GM19025 (cell line): ENCODE measurements around the gene CCDC40.

Experiments
- ATAC-seq: cut with Tn5 transposase; IDR thresholded peaks from one replicate; pipeline ENCODE4 v1.9.1; 2021; ENCODE audit warnings: mild to moderate bottlenecking, low read depth, moderate library complexity; ENCODE audit not compliant: unreplicated experiment

The CCDC40 gene

GRCh38 chr17:80099291-80100034, 63.0 kb downstream of the CCDC40 start:
- no peak for ATAC-seq

DNA sequence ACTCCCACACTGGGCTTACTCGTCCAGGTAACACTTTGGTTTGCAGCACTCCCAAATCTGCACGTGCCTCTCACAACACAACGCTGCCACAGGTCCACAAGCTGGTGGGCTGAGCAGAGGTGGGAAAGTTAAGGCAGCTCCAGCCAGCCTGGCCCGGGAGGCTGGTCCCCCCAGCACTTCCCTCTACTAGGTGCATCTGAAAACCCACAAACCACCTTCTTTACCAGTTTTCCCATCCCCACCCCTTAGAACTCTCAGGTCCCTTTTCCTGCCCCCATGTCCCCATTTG, 63.5 kb downstream of the CCDC40 start:
- no peak for ATAC-seq

GRCh38 chr17:80101011-80101945, 64.8 kb downstream of the CCDC40 start, which contains the start of gene GAA:
Gene GAA, plus strand, starts transcription at chr17:80101581. Its CDS starts 3,006 bp downstream, at chr17:80104587.
- peak; percentile 78 for ATAC-seq

DNA sequence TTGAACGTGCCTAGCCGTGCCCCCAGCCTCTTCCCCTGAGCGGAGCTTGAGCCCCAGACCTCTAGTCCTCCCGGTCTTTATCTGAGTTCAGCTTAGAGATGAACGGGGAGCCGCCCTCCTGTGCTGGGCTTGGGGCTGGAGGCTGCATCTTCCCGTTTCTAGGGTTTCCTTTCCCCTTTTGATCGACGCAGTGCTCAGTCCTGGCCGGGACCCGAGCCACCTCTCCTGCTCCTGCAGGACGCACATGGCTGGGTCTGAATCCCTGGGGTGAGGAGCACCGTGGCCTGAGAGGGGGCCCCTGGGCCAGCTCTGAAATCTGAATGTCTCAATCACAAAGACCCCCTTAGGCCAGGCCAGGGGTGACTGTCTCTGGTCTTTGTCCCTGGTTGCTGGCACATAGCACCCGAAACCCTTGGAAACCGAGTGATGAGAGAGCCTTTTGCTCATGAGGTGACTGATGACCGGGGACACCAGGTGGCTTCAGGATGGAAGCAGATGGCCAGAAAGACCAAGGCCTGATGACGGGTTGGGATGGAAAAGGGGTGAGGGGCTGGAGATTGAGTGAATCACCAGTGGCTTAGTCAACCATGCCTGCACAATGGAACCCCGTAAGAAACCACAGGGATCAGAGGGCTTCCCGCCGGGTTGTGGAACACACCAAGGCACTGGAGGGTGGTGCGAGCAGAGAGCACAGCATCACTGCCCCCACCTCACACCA, 65.7 kb downstream of the CCDC40 start:
- no peak for ATAC-seq

DNA sequence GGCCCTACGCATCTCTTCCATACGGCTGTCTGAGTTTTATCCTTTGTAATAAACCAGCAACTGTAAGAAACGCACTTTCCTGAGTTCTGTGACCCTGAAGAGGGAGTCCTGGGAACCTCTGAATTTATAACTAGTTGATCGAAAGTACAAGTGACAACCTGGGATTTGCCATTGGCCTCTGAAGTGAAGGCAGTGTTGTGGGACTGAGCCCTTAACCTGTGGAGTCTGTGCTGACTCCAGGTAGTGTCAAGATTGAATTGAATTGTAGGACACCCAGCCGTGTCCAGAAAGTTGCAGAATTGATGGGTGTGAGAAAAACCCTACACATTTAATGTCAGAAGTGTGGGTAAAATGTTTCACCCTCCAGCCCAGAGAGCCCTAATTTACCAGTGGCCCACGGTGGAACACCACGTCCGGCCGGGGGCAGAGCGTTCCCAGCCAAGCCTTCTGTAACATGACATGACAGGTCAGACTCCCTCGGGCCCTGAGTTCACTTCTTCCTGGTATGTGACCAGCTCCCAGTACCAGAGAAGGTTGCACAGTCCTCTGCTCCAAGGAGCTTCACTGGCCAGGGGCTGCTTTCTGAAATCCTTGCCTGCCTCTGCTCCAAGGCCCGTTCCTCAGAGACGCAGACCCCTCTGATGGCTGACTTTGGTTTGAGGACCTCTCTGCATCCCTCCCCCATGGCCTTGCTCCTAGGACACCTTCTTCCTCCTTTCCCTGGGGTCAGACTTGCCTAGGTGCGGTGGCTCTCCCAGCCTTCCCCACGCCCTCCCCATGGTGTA, 66.4 kb downstream of the CCDC40 start:
- no peak for ATAC-seq

GRCh38 chr17:80103449-80104085, 67.1 kb downstream of the CCDC40 start:
- no peak for ATAC-seq

- no peak for ATAC-seq
These were observed 68.0 kb downstream of the CCDC40 start for GRCh38 chr17:80104321-80104955.

DNA sequence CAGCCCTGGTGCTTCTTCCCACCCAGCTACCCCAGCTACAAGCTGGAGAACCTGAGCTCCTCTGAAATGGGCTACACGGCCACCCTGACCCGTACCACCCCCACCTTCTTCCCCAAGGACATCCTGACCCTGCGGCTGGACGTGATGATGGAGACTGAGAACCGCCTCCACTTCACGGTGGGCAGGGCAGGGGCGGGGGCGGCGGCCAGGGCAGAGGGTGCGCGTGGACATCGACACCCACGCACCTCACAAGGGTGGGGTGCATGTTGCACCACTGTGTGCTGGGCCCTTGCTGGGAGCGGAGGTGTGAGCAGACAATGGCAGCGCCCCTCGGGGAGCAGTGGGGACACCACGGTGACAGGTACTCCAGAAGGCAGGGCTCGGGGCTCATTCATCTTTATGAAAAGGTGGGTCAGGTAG, 68.5 kb downstream of the CCDC40 start:
- no peak for ATAC-seq

GRCh38 chr17:80105762-80106161, 69.3 kb downstream of the CCDC40 start:
- no peak for ATAC-seq

GRCh38 chr17:80106176-80106575, 69.7 kb downstream of the CCDC40 start:
- ATAC-seq = no peak

DNA sequence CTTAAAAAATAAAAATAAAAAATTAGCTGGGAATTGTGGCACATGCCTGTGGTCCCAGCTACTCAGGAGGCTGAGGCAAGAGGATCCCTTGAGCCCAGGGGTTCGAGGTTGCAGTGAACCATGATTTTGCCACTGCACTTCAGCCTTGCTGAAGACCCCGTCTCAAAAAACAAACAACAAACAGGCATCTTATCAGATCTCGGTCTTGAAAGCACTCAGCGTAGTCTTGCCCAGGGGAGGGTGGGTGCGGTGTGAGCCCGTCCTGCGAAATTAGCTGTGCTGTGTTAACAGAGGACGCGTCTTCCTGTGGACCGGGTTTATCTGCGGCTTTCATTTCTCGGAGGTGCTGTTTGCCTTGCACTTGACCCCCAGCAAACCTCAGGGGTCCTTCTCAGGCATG, 70.3 kb downstream of the CCDC40 start:
- ATAC-seq = no peak

DNA sequence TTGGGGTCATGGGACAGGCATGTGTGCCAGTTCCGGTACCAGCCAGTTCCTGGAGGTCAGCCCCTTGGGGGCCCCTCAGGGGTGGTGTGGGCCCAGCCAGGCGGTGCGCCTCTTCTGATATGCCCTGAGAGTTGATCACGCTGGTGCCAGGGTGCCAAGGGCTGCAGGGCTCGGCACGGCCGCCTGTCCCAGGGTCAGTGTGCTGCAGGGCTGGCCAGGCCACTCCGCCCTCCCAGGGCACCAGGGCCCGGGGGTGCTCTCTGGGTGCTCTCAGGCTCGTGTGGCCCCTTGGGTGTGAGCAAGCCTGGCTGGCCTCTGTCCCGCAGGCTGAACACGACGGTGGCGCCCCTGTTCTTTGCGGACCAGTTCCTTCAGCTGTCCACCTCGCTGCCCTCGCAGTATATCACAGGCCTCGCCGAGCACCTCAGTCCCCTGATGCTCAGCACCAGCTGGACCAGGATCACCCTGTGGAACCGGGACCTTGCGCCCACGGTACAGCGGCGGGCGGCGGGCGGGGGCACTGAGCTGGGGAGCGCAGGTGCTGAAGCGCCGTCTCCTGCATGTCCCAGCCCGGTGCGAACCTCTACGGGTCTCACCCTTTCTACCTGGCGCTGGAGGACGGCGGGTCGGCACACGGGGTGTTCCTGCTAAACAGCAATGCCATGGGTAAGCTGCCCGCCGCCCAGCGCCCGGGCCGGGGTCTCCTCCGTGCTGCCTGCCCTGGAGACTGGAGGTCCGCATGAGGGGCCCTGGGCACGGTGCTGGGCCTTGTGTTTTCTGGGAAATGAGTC, 71.0 kb downstream of the CCDC40 start:
- no peak for ATAC-seq

DNA sequence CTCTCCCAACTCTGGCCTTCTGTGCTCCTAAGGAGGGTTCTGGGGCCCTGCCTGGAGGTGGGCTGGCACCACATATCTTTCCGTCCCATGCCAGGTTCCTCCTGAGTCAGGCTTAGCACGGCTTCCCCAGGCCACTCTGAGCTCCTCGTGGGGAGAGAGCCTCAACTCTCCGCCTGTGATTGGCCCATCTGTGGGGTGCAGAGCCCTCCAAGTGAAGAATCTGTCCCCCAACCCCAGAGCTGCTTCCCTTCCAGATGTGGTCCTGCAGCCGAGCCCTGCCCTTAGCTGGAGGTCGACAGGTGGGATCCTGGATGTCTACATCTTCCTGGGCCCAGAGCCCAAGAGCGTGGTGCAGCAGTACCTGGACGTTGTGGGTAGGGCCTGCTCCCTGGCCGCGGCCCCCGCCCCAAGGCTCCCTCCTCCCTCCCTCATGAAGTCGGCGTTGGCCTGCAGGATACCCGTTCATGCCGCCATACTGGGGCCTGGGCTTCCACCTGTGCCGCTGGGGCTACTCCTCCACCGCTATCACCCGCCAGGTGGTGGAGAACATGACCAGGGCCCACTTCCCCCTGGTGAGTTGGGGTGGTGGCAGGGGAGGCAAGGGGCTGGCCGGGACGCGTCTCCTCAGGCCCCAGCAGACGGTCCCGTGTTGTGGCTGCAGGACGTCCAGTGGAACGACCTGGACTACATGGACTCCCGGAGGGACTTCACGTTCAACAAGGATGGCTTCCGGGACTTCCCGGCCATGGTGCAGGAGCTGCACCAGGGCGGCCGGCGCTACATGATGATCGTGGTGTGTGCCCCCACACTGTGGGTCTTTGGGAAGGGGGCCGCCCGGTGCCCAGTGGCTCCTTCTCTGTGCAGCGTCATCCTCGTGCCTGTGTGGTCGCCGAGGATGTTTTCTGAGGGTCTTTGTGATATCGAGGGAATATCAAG, 71.9 kb downstream of the CCDC40 start:
- no peak for ATAC-seq

DNA sequence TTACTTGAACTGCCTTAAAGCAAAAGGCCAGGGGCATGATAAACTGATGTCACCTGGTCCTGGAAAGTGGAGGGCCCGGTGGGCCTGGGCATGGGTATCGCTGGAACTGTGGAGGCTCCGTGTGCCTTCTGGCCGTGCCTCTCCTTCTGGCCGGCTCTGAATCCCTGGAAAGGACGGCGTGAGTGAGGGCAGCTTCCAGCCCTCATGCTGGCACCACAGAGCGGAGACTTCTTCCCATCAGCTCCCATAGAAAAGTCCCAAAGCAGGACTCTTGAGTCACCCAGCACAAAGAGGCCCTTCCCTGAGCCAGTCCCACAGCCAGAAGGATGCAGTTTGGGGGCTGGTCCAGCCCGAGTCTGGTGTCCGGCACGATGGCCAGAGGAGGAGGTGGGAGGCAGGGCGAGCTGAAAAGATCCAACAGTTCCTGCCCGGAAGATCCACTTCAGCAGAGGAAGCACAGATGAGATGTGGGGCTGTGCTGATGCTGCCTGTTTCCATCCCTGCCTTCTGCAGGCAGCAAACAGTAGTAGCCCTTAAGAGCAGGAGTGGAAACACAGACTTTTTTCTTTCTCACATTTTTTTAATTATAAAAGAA, 72.7 kb downstream of the CCDC40 start:
- ATAC-seq = no peak

GRCh38 chr17:80109713-80110446, 73.4 kb downstream of the CCDC40 start:
- ATAC-seq = no peak

DNA sequence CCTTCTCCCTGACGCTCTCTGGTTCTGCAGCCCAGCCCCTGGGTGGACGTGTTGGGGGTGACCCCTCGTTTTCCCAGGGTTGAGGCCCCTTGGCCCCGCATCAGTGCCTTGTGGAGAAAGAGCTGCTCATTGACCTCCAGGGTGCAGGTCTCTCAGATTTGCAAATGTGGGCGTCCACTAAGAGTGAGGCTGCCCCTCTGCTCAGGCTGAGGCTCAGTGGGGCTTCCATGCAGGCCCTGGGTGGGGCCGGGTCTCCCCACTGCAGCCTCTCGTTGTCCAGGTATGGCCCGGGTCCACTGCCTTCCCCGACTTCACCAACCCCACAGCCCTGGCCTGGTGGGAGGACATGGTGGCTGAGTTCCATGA, 74.0 kb downstream of the CCDC40 start:
- ATAC-seq = no peak
